A172 (cell line): Measurements from ENCODE around the gene SLC25A21. TPM values are rescaled to one million over a fixed set of nuclear protein-coding genes. Genes with fewer than 3 reads are reported as not detected.

Source experiments
- DNase-seq: peaks from one replicate; pipeline ENCODE4 v3.0.0-alpha.2; 2015; ENCODE audit warnings: low spot score
- total RNA-seq: library from RNA; depleted of rRNA; stranded (reverse); fragments of >200 nt; shearing (Covaris generic); gene quantifications from 2 replicates; pipeline ENCODE4 v1.2.3, GENCODE V29; 2014

Gene SLC25A21
- total RNA-seq, 1 experiment from 2014 or later: 0.22 TPM

DNA sequence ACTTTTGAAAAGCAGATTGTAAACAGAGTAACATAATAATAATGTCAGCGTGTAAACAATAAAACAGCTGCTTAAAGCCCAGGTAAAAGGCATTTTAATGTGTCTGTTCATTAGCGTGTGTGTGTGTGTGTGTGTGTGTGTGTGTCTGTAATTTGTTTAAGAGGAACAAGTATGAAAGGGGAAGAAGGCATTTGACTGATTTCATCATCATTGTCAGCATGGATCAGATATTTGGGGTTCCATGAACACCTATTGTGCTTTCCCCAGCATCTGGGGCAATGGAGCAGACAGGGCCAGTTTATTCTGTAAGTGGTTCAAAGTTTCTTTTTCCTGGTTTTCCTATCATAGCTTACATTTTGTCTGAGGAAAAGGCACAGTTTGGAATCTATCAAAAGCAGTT is 28.9 kb downstream of the SLC25A21 start:
- no peak for DNase-seq

DNA sequence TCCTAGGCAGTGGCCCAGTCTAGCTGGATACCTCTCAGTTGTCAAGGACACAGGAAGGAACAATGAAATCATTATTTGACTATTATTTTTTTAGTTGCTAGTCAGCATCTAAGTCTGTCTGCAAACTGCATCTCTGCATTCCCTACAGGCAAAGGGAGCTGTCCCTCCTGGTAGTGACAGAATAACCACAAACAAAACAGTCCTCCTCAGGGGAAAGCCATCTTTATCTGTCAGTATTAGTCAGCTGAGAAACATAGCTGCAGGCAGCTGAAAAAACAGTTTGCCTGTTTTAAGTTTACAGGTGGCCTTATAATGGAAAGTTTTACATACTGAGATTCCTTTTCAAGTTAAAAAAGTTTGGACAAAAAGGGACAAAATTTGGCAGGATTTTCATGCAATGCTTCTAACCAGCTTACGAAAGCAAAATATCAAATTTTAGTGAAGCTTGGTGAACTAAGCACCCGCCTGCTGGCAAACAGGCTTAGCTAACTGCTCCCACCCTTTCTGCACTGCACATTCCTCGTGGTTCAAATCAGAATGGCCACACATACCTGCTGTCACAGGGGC is 29.5 kb downstream of the SLC25A21 start:
- peak; percentile 73 for DNase-seq

DNA sequence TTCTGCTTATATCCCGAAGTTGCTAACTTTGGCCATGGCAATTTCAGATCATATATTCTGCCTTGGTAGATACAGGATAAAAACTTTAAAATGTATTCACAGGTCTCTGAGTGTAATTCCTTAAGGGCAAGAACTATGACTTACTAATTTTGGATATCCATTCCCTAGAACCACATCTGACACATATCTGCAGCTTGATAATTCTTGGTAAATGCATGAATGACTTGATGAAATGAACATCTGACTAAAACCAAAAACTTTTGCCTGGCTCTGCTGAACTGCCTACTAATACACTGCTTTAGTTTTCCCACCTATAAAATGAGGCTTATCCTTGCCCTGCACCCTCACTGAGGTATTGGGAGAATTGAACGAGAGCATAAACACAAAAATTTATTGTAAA is 32.2 kb downstream of the SLC25A21 start:
- DNase-seq: no peak

DNA sequence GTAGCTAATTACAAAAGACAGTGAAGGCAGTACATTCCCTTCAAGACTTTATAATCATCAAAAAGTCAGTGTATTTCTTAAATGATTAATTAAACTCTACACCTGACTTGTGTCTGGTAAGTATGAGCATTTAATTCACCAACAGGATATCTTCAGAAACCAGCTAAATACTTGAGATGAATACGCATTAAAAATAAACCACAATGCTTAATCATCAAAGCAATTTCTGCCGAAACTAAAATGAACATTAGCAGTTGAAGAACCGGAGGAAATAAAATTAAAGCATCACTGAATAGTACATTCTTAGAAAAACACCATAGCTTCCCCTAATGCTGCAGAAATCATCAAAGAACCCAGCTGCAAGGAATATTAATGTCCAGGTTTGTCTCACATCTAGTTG is 32.7 kb downstream of the SLC25A21 start:
- no peak for DNase-seq

DNA sequence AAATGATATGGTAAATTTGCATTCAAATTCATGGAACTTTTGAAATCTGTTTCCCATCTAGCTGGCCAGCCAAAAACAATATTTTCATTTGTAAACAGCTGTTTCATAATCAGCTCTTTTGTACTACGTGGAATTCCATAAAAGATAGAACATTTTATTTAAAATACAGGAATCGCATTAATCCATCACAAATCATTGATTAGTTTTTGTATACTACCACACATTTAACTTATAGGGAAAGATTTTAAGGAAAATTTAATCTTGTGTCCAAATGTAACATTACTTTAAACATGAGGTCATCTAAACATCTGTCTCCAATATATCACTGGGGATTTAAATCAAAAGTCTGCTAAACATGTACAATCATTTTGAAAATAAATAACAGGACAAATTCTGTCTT is 33.5 kb downstream of the SLC25A21 start:
- DNase-seq: no peak

DNA sequence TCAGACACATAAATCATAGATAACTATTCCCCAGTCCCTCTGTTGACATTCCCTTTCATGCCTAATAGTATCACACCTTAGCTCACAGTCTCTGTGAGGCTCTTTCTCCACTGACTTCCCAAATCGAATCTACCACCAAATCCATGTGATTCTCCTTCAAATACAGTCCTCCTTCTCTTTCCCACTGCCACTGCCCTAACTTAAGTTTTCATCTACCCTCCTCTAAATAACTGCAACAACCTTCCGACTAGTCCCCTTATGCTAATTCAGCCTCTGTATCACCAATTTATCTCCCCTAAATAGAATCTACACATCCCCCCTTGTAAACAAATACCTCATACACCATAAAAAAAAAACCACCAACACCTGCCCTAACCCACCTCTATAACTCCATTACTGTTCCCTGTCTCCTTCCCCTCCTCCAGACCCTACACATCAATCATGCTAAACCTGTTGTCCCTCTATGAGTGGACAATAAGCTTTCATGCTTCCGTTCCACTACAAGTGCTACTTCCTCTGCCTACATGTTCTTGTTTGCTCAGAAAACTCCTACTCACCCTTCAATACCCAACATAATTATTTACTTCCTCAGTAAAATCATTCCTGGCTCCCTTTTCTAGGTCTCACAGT is 39.0 kb downstream of the SLC25A21 start:
- DNase-seq: no peak

DNA sequence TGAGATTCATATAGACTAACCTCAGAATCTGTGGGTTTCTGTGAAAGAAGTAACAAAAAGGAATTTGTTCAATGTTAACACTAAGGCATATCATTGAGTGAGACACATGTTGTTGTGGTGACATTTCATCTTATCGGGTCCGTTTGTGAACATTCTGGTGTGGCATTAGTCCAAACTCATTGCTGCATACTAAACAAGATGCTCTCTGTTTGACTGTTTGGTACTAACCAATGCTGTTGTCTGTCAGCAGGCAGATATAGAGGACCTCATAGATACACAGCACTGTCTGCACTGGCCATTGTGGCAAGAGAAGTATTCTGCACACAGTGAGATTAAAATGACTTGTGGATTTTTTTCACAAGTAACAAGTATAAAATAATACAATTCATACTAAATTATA is 41.2 kb downstream of the SLC25A21 start:
- no peak for DNase-seq

DNA sequence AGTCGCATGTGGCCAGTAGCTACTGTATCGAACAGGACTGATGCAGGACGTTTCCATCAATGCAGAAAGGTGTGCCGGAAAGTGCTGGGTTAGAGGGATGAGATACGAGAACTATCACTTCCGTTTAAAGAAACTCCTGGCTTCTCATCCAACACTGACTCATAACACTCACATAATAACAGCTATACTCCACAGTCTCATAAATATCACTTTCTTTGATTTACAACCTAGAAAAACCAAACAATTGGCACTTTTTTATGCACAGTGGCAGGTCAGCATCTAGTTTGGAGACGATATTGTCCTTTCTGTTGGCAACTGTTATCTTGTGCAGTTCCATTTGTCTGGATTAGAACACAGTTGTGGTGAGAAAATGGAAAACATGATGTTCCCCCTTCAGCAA is 43.4 kb downstream of the SLC25A21 start:
- peak; percentile 36 for DNase-seq

DNA sequence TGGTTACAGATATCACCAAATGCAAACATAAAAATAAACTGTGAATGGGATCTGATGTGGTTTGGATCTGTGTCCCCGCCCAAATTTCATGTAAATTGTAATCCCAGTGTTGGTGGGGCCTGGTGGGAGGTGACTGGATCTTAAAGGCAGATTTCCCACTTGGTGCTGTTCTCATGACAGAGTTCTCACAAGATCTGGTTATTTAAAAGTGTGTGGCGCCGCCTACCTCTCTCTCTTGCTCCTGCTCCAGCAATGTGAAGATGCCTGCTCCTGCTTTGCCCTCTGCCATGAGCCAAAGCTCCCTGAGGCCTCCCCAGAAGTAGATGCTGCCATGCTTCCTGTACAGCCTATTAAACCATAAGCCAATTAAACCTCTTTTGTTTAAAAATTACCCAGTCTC is 47.8 kb downstream of the SLC25A21 start:
- DNase-seq: no peak

DNA sequence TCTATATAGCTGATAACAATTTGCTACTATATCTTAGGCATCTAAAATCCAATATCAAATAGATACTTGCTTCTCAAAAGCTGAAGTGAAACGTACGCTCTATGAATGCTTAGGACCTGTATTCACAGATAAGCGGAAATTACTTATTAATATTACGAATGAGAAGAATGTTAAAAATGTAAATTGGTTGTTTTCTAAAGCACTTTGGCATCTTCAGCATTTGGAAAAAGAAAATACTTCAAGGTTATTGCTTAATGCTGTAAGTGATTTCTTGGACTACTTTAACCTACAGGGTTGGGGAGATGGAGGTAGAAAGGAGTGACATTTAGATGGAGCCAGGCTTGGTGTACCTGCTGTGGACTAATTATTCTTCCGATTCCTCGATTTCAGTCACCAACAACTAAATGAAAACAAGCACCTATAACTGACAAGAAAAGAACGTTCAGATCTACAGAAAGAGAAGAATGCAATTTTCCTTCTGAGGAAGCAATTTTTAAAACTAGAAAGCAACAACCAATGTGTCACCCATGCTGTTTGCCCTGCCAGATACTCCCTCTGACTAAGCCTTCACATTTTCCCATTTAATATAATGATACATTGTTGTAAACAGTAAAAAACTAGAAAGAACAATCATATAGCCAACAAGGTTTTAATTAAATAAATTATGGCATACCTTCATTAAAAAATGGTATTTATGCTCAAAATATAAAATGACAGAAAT is 49.3 kb downstream of the SLC25A21 start:
- DNase-seq: no peak

DNA sequence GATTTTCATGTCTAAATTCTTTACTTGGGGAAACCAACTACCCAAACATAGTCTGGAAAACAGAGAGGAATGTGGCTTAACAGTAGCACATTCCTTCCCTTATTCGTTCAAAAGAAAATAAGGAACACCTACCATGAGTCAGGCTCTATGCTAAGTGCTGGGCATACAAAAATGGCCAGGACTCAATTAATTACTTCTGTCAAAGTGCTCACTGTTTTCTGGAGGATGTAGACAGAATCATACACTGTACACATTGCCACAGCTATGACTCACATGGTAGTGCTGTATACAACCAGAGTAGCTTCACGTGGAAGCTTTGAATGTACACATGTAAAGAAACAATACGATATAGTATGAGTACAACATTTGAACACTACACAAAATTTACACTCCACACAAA is 50.1 kb downstream of the SLC25A21 start:
- peak; percentile 80 for DNase-seq

DNA sequence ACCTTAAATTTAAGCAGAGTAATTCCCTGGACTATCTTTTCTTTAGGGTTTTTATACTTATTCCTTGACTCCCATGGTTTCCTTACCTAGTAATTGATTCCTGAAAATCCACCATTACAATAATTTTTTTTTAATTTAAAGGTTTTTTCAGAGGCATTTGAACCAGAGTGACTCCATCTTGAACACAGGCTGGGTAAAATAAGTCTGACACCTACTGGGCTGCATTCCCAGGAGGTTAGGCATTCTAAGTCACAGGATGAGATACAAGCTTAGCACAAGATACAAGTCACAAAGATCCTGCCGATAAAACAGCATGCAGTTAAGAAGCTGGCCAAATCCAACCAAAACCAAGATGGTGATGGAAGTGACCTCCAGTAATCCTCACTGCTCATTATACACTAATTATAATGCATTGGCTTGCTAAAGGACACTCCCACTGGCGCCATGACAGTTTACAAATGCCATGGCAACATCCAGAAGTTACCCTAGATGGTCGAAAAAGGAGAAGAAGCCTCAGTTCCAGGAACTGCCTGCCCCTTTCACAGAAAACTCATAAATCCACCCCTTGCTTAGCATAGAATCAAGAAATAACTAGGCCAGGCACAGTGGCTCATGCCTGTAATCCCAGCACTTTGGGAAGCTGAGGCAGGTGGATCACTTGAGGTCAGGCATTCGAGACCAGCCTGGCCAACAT is 53.6 kb downstream of the SLC25A21 start:
- DNase-seq: no peak

DNA sequence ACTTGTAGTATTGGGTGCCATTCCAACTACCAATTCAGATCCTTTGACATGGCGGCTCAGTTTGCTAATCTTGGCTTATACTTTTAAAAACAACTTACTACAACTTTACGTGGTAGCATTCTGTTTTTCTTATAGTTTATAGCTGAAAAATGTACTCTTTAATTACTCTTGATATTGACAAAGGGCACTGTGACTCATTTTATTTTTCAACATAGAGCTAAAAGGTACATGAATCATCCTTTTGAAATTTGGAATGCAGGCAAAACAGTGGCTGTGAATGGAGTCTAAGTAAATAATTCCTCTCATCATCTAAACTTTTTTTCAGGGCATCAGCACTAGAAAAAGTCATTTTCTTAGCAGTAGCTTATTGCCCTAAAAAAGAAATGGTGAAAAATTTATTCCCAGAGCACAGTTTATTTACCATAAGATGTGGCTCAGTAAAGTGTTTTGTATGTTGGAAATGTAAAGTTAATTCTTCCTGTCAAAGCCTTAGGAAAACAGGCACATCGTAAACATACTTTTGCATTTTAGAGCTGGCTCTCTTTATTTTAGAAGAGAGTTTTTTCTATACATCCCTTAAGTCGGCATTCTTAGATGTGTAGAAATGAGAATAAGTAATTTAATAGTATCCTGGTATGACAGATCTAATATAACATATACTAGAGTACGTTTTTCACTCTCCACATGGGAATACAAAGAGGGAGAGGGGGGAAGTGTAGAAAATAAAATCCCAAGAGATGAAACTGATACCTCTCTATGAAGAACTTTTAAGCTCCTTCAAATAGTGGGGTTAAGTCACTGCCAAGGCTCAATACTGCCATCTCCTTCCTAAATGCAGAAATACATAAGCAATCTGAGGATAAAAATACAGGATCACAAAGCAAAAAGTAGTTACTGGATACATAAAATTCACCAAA is 55.2 kb downstream of the SLC25A21 start:
- DNase-seq: peak; percentile 65

DNA sequence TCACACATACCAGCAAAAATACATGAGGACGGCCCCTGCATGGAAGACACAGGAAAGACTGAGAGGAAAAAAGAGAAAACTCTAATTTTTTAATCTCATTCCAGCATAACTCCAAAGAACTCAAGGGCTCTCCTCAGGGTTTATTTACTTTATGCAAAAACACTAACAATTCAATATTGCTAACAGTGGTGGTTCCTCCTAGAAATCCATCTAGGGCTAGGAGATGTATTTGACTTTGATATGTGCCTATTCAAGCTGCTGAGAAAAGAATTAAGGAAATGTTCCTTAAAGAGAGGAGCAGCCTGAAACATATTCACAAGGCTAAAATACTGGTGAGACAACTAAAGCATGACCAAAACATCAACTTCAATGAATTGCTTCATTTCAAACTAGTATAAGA is 57.0 kb downstream of the SLC25A21 start:
- no peak for DNase-seq

DNA sequence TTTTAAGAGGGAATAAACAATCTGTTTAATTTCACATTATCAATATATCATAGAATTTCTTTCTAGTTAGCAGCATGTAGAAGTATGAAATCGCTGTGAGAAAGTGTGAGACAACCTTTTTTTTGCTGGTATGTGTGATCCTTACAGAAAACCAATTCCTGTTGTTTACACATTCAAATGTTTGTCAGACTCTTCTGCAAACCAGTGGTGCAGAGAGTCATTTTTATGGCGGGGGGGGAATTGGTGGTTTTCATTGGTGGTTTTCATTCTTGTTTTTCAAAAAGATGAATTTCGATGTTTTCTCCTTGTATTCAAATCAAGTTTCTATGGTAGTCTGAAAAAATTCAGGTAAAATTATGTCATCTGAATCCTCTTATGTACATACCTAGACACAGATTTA is 57.8 kb downstream of the SLC25A21 start:
- DNase-seq: no peak

DNA sequence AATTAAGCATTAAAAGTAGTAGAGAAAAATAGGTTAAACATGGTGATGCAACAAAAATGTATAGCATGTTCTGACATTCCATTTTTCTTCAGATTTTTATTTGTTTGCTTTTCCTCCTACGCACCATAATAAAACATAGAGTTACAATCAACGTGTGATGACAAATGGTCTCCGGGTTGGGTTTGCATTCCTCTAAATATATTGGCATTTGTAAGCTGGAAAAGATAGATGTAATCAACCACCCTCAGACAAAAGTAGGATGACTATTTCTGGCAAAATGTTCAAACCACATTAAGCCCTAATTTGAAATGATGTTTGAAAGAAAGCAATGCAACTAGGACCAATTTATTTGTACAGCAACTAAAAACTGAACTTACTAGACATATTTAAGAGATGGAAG is 58.4 kb downstream of the SLC25A21 start:
- no peak for DNase-seq

DNA sequence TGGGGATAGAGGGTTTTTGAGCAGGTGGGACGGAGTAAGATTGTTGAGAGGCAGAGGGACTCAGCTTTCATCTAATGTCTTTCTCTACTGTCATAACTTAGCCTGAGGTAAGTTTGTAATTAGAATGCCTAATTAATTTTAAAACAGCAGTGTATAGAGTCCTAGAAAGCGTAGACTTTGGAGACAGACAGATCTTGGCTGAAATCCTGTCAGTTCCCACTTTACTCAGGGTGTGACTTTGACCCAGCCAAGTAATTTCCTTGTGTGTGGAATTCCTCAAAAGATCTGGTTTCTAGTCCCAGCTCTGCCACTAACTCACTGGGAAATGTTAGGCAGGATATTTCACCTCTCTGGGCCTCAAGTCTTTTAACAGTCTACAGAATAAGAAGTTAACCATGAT is 74.3 kb downstream of the SLC25A21 start:
- DNase-seq: no peak

DNA sequence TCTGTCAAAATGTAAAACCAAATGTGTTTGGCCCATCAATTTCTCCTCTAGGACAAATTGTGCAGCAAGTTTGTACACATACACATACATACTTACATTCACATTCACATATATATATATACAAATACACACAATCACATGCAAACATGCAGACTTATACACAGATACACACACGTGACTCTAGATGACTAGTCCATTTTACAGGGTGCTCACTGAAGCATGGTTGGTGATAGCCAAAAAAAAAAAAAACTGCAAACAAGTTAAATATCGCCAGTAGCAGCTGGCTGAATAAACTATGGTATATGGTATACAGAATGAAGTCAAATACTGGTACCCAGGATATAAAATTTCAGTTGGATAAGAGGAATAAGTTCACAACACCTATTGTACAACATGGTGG is 77.9 kb downstream of the SLC25A21 start:
- DNase-seq: no peak

DNA sequence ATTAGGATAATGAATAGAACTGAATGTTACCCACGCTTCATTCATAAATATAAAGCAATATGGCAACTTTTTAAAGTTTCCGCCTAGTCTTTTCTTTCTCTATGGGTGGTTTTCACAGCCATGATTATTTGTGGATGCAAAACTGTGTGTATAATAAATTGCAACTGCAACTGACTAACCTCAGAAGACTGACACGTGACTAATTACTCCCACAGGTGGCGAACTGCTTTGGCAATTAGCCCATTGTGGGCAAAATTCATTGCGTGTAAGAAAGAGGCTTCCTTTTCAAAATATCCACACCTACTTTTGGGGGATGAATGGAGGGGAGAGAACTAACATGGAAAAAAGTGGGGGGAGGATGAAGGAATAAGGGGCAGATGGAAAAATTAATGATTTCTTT is 79.0 kb downstream of the SLC25A21 start:
- no peak for DNase-seq

DNA sequence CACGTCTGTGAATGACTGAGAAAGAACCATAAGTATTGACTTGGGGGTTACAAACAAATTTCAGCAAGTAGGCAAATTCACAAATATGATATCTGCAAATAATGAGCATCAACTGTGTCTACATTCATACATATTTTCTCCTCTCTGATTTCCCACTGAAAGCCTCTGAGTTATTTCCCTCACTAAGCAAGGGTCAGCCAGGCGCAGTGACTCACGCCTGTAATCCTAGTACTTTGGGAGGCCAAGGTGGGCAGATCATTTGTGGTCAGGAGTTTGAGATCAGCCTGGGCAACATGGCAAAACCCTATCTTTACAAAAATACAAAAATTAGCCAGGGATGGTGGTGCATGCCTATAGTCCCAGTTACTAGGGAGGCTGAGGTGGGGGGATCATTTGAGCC is 80.8 kb downstream of the SLC25A21 start:
- peak; percentile 4 for DNase-seq

DNA sequence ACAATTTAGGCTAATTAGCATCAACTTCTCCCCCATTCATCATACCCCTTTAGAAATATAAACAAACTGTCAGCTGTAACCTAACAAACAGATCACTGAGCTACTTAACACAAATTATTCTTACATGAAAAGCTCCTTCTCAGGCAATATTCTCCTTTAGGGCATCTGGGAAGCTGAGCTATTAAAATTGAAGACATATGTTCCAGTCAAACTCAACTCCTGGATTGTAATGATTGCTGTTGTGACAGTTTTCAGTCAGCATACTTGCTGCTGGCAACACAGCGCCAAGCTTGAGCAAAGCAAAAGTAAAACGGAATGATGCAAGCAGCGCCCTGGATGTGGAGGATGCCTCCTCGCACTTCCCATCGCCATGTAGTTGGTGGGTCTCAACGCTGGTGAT is 82.4 kb downstream of the SLC25A21 start:
- DNase-seq: no peak

DNA sequence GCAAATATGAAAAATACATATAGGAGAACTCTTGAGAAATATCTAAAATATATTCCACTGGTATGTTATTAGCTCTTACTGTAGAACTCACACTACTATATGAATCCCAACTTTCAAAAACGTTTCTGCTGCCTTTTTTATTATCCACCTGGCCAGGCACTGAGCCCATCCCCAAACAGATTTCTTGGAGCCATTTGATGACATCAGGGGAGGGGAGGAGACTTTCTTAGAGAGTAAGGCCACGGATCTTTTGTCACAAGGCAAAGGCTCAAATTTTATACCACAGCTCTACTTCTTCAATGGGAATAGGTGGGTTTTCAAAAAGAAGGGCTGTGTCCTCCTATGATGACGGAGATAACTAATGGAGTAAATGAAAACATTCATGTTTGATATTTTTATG is 83.0 kb downstream of the SLC25A21 start:
- no peak for DNase-seq
